Subcutaneous adipose tissue (tissue), 4 donors: ENCODE data around the gene SLMAP. TPM values are rescaled to one million over a fixed set of nuclear protein-coding genes. Genes with fewer than 3 reads are reported as not detected.

Source experiments
- total RNA-seq, 4 donors: library from RNA; depleted of rRNA; stranded (reverse); fragments of >200 nt; gene quantifications; one replicate each; pipeline ENCODE4 v1.1.0, GENCODE V29; 2016
- TF ChIP-seq, protein P1 (sequence below): fragments of 450-650 bp; IDR thresholded peaks from one replicate; pipeline ENCODE4 v1.5.1; 2016; ENCODE audit warnings: low read depth, mild to moderate bottlenecking, control low read depth, antibody characterized with exemption, moderate library complexity

The SLMAP gene
- total RNA-seq, 4 donors from 2014 or later, result 42.2 to 66.1 (median 54.2) TPM

- TF ChIP-seq, protein P1, sequence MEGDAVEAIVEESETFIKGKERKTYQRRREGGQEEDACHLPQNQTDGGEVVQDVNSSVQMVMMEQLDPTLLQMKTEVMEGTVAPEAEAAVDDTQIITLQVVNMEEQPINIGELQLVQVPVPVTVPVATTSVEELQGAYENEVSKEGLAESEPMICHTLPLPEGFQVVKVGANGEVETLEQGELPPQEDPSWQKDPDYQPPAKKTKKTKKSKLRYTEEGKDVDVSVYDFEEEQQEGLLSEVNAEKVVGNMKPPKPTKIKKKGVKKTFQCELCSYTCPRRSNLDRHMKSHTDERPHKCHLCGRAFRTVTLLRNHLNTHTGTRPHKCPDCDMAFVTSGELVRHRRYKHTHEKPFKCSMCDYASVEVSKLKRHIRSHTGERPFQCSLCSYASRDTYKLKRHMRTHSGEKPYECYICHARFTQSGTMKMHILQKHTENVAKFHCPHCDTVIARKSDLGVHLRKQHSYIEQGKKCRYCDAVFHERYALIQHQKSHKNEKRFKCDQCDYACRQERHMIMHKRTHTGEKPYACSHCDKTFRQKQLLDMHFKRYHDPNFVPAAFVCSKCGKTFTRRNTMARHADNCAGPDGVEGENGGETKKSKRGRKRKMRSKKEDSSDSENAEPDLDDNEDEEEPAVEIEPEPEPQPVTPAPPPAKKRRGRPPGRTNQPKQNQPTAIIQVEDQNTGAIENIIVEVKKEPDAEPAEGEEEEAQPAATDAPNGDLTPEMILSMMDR, result no peak
These were observed 27.3 kb downstream of the SLMAP start for GRCh38 chr3:57783186-57784088.

GRCh38 chr3:57784089-57784735 is 28.1 kb downstream of the SLMAP start:
- TF ChIP-seq, protein P1, result no peak

DNA sequence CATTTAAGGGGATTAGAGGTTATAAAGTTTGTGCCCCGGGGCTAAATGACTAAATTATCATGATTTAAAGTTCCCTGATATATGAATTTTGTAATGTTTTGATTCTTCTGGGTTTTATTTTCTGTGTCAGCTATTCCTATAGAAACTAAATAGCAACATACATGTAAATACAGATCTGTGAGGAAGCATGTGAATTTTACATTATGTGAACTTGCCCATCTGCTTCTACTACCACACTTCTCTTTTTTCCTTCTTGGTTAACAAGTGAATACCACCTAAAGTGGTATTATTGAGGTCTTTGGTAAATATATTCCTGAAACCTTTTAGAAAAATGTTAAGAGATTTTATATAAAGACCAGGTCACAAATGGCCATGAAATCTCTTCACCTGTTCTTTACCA is 29.3 kb downstream of the SLMAP start:
- TF ChIP-seq, protein P1, result no peak

DNA sequence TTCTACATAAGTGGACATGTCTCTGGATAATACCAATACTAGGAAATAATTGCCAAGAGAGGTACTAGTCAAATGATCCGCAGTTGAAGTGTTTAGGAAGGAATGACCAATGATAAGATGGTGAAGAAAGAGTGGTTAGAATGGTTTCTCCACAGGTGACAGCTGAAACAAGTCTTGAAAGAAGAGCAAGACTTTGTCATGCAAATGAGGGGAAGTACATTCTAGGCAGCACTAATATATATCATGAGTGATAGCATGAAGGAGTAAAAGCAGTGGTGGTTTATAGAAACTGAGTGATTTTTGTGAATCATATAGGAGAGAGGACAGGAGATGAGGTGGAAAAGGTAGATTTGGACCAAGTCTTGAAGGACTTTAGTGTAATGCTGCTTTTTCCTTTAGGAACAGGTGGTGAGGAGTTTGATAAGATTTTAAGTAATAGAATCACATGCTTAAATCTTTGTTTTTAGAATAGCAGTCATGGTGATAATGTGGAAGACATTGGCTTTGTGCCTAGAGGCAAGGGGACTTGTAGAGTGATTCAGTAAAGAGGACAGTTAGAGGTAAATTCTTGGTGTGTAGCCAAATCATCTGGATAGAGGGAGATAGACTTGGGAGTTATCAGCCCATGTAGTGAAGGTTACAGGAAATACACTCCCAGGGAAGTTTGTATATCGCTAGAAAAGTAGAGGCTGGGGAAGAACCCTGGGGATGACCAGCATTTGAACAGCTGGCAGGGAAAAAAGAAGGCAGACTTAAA is 31.9 kb downstream of the SLMAP start:
- TF ChIP-seq, protein P1, result no peak

GRCh38 chr3:57788624-57789018 is 32.5 kb downstream of the SLMAP start:
- TF ChIP-seq, protein P1, result no peak

- TF ChIP-seq, protein P1, result no peak
These were observed 35.1 kb downstream of the SLMAP start for GRCh38 chr3:57791245-57791644.

GRCh38 chr3:57792198-57792597 is 36.1 kb downstream of the SLMAP start:
- TF ChIP-seq, protein P1, result no peak
